ENCODE results near the gene ALDH3B1. TPM values are rescaled to one million over a fixed set of nuclear protein-coding genes. Genes with fewer than 3 reads are reported as not detected.

ALDH3B1 gene
- total RNA-seq, 1 donor from 2014 or later: 1.3 TPM

GRCh38 chr11:68071281-68072048, 61.3 kb downstream of the ALDH3B1 start:
- no peak for DNase-seq (ENCODE audit: low read depth in 2 of 2)

DNA sequence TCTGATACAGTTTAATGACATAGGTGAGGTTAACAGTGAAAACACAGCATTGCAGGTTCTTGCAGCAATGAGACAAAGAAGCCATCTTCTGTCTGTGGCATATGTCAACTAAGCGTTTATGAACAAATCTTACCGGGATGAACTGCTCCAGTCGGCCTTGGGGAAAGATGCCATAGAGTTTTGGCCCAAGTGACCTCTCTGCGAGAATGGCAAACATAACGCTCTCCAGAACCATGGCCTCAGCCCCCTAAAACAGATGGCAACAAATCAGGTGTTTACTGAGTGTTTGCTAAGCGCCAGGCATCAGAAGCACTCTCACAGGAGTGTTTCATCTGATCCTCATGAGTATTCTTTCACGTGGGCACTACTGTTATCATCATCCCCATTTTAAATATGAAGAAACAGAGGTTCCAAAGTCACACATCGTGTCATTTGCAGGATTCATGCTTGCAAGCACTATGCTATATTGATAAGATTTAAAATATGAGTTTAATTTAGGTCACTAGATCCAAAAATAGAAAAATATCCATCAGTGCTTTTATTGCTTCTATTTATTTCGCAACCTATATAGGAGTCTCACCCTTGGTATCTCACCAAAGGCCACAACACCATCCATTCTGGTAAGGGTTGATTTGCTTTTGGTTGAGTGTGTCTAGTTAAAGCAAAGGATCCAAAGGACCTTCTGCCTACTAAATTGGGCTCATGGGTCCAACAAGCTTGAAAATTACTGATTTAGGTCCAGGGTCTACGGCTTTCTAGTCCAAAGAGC, 64.6 kb downstream of the ALDH3B1 start:
- no peak for DNase-seq (ENCODE audit: low read depth in 2 of 2)

DNA sequence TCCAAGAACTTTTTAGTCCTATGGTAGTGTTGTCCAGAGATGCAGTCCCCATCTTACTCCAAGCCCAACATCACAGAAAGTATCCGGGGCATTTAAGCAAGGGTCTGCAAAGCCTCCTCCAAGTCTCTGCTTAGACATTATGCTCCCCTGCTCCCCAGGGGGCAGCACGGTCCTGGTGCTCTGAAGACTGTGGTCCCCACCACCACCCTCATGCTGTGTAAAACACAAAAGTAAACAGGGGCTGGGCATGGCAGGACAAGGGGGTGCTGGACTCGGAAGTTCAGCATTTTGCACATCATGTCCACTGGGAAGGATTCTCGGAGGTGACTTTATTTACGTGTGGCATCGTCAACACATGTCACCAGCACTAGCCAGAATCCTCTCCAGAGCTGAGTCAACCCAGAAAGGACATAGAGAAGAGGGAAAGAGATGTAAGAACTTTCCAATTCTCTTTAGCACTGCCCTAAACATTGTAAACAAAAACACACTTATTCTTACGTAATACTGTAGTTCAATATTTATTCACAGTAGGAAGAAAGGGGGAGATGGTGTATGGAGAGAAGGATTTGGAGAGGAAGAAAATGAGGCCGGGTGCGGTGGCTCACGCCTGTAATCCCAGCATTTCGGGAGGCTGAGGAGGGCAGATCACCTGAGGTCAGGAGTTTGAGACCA, 66.4 kb downstream of the ALDH3B1 start:
- peak in 1 of 2 donors; percentile 54 for DNase-seq (ENCODE audit: low read depth in 2 of 2)

DNA sequence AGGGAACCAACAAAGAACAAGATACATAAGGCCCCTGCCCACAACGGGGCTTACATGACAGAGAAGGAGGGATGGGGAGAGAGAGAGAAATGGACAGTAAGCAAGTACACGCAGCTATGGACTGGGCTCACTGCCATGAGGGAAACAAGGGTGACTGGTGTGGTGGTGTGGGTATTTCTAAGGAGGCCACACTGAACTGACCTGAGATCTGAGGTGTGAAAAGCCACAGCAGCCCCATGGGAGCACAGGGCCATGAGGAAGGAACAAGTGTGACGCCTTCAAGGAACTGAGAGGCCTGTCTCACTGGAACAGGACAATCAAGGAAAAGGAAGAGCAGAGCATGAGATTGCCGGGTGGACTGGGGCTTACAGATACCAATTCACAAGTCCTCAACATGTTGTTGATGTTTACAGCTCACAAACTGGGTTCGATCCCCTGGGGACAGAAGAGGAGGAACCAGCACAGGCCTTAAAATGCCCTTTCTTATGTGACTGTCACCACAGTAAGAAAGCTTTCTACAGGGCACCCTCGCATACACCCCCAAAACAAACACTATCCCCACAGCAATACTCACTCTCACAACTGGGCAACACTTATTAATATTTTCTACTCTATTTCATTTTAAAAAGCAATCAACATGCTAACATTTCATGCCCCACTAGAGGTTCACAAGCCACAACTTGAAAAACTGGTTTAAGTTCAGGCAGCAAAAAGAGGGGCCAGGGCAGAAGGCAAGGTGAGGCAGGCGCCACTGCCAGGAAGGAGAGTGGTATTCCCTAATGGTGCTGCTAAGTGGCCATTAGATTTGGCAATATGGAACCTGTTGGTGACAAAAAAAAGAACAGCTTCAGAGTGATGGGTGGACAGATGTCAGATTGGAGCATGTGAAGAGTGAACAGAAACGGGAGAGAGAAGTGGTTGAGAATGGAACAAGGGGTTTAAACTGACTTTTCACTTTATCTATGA, 67.8 kb downstream of the ALDH3B1 start:
- DNase-seq (ENCODE audit: low read depth in 2 of 2): no peak

Other genes starting within 250 kb of the ALDH3B1 start
- gene UNC93B1, start 6.2 kb upstream of the ALDH3B1 start, total RNA-seq: 15.5 and 25.2 TPM in 2 replicates
- 96.3 and 121 TPM in 2 replicates for gene NDUFS8, start 20.4 kb downstream of the ALDH3B1 start, total RNA-seq
- gene TCIRG1, start 28.7 kb downstream of the ALDH3B1 start, total RNA-seq: 40.1 and 65.4 TPM in 2 replicates
- 22.0 and 37.0 TPM in 2 replicates for gene CHKA, start 111.1 kb downstream of the ALDH3B1 start, total RNA-seq
- 16.3 and 20.5 TPM in 2 replicates for gene KMT5B, start 203.0 kb downstream of the ALDH3B1 start, total RNA-seq

Data from dermis microvascular lymphatic vessel endothelial cell (primary cell).